Measurements from ENCODE around the gene AOC2.
"Not testable (repeated sequence)": the region's sequence is repeated elsewhere in the genome, so short reads cannot be mapped to it uniquely, and the experiment has no call there.

Gene AOC2

GRCh38 chr17:42855048-42855596 lies 10.7 kb downstream of the AOC2 start:
- DNase-seq, result no peak

DNA sequence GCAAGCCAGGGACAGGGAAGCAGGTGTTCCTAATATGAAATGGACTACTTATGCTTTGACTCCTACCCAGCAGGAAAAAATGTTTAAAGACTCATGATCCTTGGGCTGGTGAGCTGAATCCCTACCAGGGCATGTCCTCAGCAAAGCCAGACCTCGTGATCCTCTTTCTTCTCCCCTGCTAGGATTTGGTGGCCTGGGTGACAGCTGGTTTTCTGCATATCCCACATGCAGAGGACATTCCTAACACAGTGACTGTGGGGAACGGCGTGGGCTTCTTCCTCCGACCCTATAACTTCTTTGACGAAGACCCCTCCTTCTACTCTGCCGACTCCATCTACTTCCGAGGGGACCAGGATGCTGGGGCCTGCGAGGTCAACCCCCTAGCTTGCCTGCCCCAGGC lies 11.7 kb downstream of the AOC2 start:
- DNase-seq, result not testable (repeated sequence)

DNA sequence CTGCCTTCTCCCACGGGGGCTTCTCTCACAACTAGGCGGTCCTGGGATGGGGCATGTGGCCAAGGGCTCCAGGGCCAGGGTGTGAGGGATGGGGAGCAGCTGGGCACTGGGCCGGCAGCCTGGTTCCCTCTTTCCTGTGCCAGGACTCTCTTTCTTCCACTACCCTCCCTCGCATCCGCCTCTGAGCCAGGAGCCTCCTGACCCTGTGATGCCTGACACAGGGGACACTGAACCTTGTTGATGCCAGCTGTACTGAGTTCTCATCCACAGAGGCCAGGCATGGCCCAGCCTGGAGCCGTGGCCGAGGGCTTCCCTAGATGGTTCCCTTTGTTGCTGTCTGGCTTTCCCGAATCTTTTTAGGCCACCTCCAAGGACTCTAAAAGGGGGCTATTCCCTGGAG lies 12.1 kb downstream of the AOC2 start:
- not testable (repeated sequence) for DNase-seq

DNA sequence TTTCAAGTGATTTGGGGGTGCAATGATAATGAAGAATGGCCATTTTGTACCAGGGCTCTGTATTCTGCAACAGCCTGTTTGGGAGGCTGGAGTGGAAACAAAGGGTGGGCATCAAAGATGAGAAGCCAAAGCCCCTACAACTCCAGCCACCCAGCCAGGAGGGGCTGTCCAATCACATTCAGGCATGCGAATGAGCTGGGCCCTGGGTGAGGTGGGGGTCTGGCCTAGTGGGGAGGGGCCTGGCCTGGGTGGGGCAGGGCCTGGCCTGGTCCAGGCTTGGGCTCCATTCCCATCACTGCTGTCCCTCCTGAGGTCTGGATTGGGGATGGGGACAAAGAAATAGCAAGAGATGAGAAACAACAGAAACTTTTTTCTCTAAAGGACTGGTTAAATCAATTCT lies 13.0 kb downstream of the AOC2 start:
- no peak for DNase-seq

DNA sequence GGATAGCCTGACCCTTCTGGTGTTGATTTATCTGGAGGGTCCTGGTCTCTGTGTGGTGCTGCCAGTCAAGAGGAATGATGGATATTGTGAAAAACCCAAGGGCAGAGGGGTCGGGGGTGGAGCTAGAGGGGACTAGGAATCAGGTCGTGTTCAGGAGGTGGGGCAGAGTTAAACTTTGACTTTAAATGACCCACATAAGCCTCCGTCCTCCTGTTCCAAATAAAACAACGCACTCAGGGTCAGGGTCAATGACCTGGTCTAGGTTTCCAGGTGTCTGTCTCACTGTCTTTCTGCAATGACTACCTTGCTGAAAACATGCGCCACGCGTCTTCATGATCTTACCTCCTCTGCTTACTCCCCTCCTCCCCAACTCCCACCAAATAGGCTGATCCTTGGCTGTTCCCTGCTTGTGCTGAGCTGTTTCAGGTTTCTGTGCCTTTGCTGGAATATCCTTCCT lies 21.3 kb downstream of the AOC2 start:
- no peak for DNase-seq

DNA sequence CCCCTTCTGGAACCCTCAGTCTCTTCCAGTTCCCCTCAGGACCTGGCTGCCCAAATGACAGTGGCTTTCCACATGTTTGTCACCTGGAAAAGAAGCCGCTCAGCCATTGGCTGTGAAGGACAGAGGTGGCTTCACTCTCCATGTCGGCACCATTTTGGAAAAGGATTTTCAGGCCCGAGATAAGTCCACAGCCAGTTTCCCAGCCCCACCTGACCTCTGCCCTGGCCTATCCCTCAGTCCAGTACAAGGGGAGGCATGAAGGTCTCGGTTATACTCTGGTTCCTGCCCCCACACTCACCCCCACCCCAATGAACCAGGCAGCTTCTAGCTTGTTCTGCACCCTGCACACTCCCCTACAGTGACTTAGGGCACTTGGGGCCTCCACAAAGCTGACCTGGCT lies 21.8 kb downstream of the AOC2 start:
- DNase-seq, result no peak

DNA sequence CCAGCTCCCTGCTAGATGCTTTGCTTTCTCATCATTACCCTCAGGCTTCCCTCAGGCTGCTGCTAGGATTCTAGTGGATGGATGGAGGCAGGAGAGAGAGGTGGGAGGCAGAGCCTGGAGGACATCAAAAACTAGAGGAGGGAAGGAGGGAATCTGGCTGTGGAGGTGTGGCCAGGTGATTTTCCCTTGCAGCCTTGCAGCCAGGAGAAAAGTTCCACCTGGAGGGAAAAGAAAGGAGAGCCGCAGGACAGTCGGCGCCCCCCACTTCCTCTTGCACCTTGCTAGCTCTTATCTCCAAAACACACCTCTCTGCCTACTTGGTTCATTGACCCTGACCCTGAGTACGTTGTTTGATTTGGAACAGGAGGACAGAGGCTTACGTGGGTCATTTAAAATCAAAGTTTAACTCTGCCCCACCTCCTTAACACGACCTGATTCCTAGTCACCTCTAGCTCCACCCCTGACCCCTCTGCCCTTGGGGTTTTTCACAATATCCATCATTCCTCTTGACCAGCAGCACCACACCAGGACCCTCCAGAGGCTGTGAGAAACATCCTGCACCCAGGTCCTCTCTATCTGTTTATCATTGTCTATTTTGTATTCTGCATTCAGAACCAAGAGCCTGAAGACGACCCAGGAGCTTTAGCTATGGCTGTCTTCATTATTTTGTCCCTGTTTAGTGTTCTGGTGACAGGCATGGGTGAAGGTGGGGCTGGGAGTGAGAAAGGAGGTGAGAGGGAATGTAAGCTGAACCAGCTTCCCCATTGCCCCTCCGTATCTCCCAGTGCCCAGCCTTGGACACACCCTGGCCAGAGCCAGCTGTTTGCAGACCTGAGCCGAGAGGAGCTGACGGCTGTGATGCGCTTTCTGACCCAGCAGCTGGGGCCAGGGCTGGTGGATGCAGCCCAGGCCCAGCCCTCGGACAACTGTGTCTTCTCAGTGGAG lies 22.5 kb downstream of the AOC2 start:
- DNase-seq, result no peak

GRCh38 chr17:42867694-42868261 lies 23.4 kb downstream of the AOC2 start:
- DNase-seq, result not testable (repeated sequence)

DNA sequence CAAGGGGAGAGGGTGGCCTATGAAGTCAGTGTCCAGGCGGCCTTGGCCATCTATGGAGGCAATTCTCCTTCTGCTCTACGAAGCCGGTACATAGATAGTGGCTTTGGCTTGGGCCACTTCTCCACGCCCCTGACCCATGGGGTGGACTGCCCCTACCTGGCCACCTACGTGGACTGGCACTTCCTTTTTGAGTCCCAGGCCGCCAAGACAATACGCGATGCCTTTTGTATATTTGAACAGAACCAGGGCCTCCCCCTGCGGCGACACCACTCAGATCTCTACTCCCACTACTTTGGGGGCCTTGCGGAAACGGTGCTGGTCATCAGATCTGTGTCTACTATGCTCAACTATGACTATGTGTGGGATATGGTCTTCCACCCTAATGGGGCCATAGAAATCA lies 24.0 kb downstream of the AOC2 start:
- DNase-seq, result no peak

- no peak for DNase-seq
Observed at GRCh38 chr17:42871647-42872046, 27.3 kb downstream of the AOC2 start.

- DNase-seq, result no peak
Observed at GRCh38 chr17:42872251-42872965, 28.0 kb downstream of the AOC2 start.

GRCh38 chr17:42873315-42873714 lies 28.9 kb downstream of the AOC2 start:
- no peak for DNase-seq

GRCh38 chr17:42873932-42874695 lies 29.7 kb downstream of the AOC2 start:
- not testable (repeated sequence) for DNase-seq

DNA sequence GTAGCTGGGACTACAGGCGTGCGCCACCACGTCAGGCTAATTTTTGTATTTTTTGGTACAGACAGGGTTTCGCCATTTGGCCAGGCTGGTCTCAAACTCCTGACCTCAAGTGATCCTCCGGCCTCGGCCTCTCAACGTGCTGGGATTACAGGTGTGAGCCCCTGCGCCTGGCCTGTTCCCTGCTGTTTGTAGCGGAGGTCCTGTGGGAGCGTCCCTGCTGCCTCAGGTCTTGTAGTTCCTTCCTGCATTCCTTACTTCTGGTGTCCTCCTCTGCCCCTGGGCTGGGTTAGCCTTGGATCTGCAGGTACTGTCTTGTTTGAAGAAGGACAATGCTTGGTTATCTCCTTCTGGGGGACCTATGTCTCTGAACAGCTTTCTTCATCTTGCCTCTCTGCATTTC lies 32.7 kb downstream of the AOC2 start:
- no peak for DNase-seq

GRCh38 chr17:42878123-42878880 lies 33.9 kb downstream of the AOC2 start:
- no peak for DNase-seq

DNA sequence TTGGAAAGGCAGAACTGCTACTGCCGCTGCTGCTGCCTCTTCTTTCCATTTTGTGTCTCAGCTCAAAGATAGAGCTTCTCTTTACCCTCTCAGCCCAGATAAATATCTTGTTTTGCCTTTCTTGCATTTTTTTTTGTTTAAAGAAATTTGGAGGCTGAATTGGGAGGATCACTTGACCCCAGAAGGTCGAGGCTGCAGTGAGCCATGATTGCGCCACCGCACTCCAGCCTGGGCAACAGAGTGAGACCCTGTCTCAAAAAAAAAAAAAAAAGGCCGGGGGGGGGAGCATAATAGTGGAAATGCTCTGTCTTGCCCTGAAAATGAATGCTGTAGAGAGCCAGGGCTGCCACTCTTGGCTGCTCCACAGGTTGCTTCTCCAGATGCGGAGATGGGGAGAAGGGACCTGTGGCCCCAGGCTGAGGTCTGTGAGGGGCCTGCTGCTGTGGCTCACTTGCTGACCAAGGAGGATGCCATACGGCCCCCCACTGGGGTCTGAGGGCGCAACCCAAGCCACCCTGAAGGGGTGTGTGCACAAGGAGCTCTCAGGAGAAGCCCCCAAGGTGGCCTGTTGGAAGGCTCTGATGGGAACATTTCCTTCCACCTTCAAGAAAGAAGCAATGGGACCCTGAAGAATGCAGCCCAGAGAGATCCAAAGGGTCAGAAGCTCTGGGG lies 34.7 kb downstream of the AOC2 start:
- no peak for DNase-seq

GRCh38 chr17:42879596-42879985 lies 35.2 kb downstream of the AOC2 start:
- no peak for DNase-seq

DNA sequence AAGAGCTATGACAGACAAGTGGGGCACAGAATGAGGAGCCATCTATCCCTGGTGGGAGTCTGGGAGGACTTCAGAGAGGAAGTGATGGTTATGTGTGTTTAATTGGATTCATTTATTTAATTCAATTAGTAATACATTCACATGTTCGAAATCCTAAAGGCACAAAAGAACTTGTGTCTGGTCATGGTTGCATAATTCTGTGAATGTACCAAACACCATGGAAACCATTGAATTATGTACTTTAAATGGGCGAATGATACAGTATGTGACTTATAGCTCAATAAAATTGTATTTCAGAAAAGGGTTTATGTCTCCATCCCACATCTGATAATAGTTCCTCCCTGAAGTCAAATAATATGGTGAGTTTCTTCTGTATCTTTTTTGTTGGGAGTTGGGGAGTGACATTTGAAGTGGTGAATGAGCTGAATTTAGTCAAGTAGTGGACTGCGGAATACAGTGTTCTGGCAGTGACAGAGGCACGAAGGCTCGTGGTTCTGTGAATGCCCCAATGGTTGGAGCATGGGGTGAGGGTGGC lies 36.5 kb downstream of the AOC2 start:
- no peak for DNase-seq

DNA sequence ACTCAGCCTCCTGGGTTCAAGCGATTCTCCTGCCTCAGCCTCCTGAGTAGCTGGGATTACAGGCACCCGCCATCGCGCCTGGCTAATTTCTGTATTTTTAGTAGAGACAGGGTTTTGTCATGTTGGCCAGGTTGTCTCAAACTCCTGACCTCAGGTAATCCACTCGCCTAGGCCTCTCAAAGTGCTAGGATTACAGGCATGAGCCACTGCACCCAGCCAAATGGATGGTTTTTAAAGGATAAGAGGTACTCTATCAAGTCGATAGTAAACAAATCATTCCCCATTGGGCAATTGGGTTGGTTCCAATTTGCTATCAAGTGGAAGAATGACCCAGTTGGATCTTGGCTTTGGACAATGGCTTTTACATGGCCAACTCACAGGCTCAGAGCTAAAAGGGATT lies 37.3 kb downstream of the AOC2 start:
- DNase-seq, result not testable (repeated sequence)

GRCh38 chr17:42882166-42882565 lies 37.8 kb downstream of the AOC2 start:
- DNase-seq, result no peak
